ENCODE data around the gene SEMA3G.

Gene SEMA3G

GRCh38 chr3:52451237-52452083 is 6.6 kb upstream of the SEMA3G start:
- TF ChIP-seq CTCF (conservative IDR thresholded peaks at IDR 0.05) (no peak), ZFX (IDR thresholded peaks at IDR 0.05) (no peak)
- H3K27ac ChIP-seq, result no peak overlapping the region

- H3K27ac ChIP-seq, result no peak overlapping the region
- TF ChIP-seq CTCF (conservative IDR thresholded peaks at IDR 0.05) (no peak), ZFX (IDR thresholded peaks at IDR 0.05) (no peak)
Measured at GRCh38 chr3:52450489-52451236, 5.8 kb upstream of the SEMA3G start.

GRCh38 chr3:52447512-52448355 is 2.8 kb upstream of the SEMA3G start:
- H3K27ac ChIP-seq, result no peak overlapping the region
- TF ChIP-seq CTCF (conservative IDR thresholded peaks at IDR 0.05) (peak; percentile 29; the same call in 1 of the 2 replicates), ZFX (IDR thresholded peaks at IDR 0.05) (no peak)

- no peak overlapping the region for H3K27ac ChIP-seq
- TF ChIP-seq CTCF (conservative IDR thresholded peaks at IDR 0.05) (peak; percentile 97), ZFX (IDR thresholded peaks at IDR 0.05) (no peak)
Measured at GRCh38 chr3:52446631-52447511, 2.0 kb upstream of the SEMA3G start.

- H3K27ac ChIP-seq, result no peak overlapping the region
- TF ChIP-seq CTCF (conservative IDR thresholded peaks at IDR 0.05), result no peak
Measured at GRCh38 chr3:52446042-52446441, 1.1 kb upstream of the SEMA3G start.

- peak overlapping the region; percentile 26; the same call in 1 of the 2 replicates for H3K27ac ChIP-seq
- TF ChIP-seq CTCF (conservative IDR thresholded peaks at IDR 0.05) (no peak), ZFX (IDR thresholded peaks at IDR 0.05) (no peak)
Measured at GRCh38 chr3:52443791-52444687, 864 bp downstream of the SEMA3G start.

Measured in C4-2B (cell line).